ENCODE measurements around the gene TPBGL. TPM values are rescaled to one million over a fixed set of nuclear protein-coding genes. Genes with fewer than 3 reads are reported as not detected.
"Not testable (repeated sequence)": the region's sequence is repeated elsewhere in the genome, so short reads cannot be mapped to it uniquely, and the experiment has no call there.

Gene TPBGL
- total and polyA plus RNA-seq, 8 donors, result 0.09 to 1.3 (median 0.25) TPM; not detected in 1

- Histone ChIP-seq H3K4me3 (no peak overlapping the region), H3K9me3 (no peaks in the 10 kb centered on the region), H3K27me3 (no peaks in the 10 kb centered on the region), H3K36me3 (peaks cover 0 to 98% of the 10 kb centered on the region in 2 donors), H3K27ac (no peak overlapping the region), H3K4me1 (peaks cover 0 to 13% of the 10 kb centered on the region in 2 donors)
- intact Hi-C loops (cut with DNase I), result no loop called here
- peak in 1 of 4 donors; percentile 2 for DNase-seq
- ATAC-seq, result no peak
- TF ChIP-seq CTCF (IDR thresholded peaks at IDR 0.05), result no peak
Measured at GRCh38 chr11:75270896-75271418, 30.4 kb downstream of the TPBGL start.

DNA sequence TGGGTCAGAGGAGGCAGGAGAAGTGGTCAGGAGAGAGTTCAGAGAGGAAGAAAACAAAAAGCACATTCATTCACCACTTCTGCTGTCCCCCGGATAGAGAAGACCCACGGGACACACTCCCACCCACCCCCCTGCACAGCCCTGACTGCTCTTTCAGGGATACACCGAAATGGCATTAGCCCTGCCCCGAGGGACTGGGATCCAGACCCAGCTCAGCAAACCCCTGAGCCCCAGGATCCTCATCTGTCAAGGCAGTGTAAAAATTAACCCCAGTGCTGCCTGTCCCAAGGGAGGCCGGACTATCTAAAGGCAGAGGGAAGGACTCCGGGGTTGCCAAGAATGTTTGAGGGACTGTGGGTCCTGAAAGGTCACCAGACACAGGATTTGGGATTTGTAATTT, 31.2 kb downstream of the TPBGL start:
- peaks cover 0 to 98% of the 10 kb centered on the region in 2 donors for H3K36me3 ChIP-seq
- no peak for TF ChIP-seq CTCF (IDR thresholded peaks at IDR 0.05)
- intact Hi-C loops (cut with DNase I), result no loop called here
- ATAC-seq (no peak), DNase-seq (peak in 1 of 4 donors; percentile 10)
- peaks cover 0 to 16% of the 10 kb centered on the region in 2 donors for H3K4me1 ChIP-seq
- no peak overlapping the region for H3K27ac ChIP-seq
- H3K4me3 ChIP-seq, result no peak overlapping the region
- H3K9me3 ChIP-seq, result no peaks in the 10 kb centered on the region
- H3K27me3 ChIP-seq, result no peaks in the 10 kb centered on the region

GRCh38 chr11:75272391-75272790, 31.8 kb downstream of the TPBGL start:
- H3K4me1 ChIP-seq, result peaks cover 0 to 16% of the 10 kb centered on the region in 2 donors
- no peak overlapping the region for H3K4me3 ChIP-seq
- DNase-seq (peak in 1 of 4 donors; percentile 18), ATAC-seq (no peak)
- H3K36me3 ChIP-seq, result peaks cover 0 to 98% of the 10 kb centered on the region in 2 donors
- no peaks in the 10 kb centered on the region for H3K9me3 ChIP-seq
- intact Hi-C loops (cut with DNase I), result no loop called here
- TF ChIP-seq CTCF (IDR thresholded peaks at IDR 0.05), result no peak
- no peak overlapping the region for H3K27ac ChIP-seq
- no peaks in the 10 kb centered on the region for H3K27me3 ChIP-seq

- no peaks in the 10 kb centered on the region for H3K27me3 ChIP-seq
- DNase-seq (peak in 1 of 4 donors; percentile 24), ATAC-seq (no peak)
- H3K4me3 ChIP-seq, result no peak overlapping the region
- no peaks in the 10 kb centered on the region for H3K9me3 ChIP-seq
- TF ChIP-seq CTCF (IDR thresholded peaks at IDR 0.05), result no peak
- H3K27ac ChIP-seq, result no peak overlapping the region
- intact Hi-C loops (cut with DNase I), result no loop called here
- H3K36me3 ChIP-seq, result peaks cover 0 to 98% of the 10 kb centered on the region in 2 donors
- peaks cover 0 to 16% of the 10 kb centered on the region in 2 donors for H3K4me1 ChIP-seq
Measured at GRCh38 chr11:75272821-75273301, 32.3 kb downstream of the TPBGL start.

- no peak for TF ChIP-seq CTCF (IDR thresholded peaks at IDR 0.05)
- Histone ChIP-seq H3K4me3 (no peak overlapping the region), H3K4me1 (peaks cover 0 to 16% of the 10 kb centered on the region in 2 donors), H3K36me3 (peaks cover 0 to 98% of the 10 kb centered on the region in 2 donors), H3K27ac (peak overlapping the region in 1 of 2 donors; percentile 75), H3K27me3 (no peaks in the 10 kb centered on the region), H3K9me3 (no peaks in the 10 kb centered on the region)
- DNase-seq (no peak), ATAC-seq (no peak)
- intact Hi-C loops (cut with DNase I), result no loop called here
Measured at GRCh38 chr11:75273411-75274391, 33.1 kb downstream of the TPBGL start.

GRCh38 chr11:75274716-75275115, 34.1 kb downstream of the TPBGL start:
- H3K4me1 ChIP-seq, result peaks cover 0 to 18% of the 10 kb centered on the region in 2 donors
- intact Hi-C loops (cut with DNase I); H3K9me3 ChIP-seq; ATAC-seq; H3K4me3 ChIP-seq; DNase-seq; H3K27me3 ChIP-seq: not testable (repeated sequence)
- H3K27ac ChIP-seq, result peak overlapping the region in 1 of 2 donors; percentile 75
- peaks cover 0 to 98% of the 10 kb centered on the region in 2 donors for H3K36me3 ChIP-seq

Measured in left lung (tissue), 10 donors.